NCI-H748 (cell line): Measurements from ENCODE around the gene OR4C13.
"Not testable (repeated sequence)": the region's sequence is repeated elsewhere in the genome, so short reads cannot be mapped to it uniquely, and the experiment has no call there.

Experiments used
- DNase-seq: peaks from one replicate; lab custom pipeline; 2025; ENCODE audit not compliant: unreplicated experiment; lab: John Stamatoyannopoulos, UW

The OR4C13 gene

DNA sequence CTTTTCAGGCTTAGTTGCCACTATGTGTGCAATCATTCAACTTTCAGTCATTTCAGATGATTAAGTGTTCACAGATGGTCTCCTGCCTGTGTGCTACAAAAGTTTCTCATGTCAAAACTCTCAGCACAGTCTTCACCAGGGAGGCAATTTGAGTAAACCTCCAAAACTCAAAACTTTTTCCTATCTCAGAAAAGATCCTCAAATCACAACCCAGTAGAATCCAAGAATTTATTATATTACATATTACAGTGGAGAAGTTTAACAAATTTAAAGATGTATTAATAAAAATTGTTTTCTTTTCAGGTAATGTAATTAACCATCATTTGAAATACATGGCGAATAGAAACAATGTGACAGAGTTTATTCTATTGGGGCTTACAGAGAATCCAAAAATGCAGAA, at the start of gene OR4C13:
TSS of gene OR4C13 (plus strand) at position 301 of the 400 bp plus-strand sequence. CDS start at position 333, 32 bp downstream.
- no peak for DNase-seq

DNA sequence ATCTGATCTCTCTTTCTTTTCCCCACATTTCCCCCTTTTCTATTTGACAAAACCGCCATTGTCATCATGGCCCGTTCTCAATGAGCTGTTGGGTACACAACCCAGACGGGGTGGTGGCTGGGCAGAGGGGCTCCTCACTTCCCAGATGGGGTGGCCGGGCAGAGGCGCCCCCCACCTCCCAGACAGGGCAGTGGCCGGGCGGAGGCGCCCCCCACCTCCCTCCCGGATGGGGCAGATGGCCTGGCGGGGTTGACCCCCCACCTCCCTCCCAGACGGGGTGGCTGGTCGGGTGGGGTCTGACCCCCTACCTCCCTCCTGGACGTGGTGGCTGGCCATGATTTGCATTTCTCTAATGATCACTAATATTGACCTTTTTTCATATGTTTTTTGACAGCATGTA, 40.7 kb upstream of the OR4C13 start:
- DNase-seq, result not testable (repeated sequence)

DNA sequence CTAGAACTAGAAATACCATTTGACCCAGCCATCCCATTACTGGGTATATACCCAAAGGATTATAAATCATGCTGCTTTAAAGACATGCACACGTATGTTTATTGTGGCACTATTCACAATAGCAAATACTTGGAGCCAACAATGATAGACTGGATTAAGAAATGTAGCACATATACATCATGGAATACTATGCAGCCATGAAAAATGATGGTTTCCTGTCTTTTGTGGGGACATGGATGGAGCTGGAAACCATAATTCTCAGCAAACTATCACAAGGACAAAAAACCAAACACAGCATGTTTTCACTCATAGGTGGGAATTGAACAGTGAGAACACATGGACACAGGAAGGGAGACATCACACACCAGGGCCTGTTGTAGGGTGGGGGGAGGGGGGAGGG, 3.5 kb upstream of the OR4C13 start:
- not testable (repeated sequence) for DNase-seq

DNA sequence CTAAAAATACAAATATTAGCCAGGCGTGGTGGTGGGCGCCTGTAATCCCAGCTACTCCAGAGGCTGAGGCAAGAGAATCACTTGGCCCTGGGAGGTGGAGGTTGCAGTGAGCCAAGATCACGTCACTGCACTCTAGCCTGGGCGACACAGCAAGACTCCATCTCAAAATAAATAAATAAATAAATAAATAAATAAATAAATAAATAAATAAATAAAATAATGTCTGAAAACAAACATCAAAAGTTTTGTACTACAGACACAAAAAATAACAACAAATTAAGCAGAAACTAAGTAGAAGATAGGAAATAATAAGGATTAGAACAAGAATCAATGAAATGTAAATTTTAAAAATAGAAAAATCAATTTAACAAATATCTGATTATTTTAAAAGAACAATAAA, 21.2 kb downstream of the OR4C13 start:
- DNase-seq, result not testable (repeated sequence)

DNA sequence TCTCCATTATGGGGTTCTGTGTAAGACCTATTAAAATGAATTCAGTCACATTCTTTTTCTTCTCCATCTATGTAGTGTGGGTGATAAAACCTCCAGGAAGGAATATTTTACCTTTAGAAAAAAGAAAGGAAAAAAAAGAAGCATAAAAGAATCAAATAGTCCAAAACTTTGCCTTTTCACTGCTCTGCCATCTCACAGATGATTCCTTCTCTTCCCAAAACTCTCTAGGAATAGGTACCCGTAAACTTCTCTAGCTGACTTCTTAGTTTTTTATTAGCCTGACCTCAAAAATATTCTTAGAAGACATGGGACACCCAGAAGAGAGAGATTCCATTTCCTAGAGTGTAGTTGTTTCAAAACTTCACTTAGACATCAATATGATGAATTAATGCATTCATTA, 30.2 kb downstream of the OR4C13 start, which contains the start of gene OR4C12:
TSS of gene OR4C12 (minus strand) at position 101 of the 400 bp plus-strand sequence. CDS start at position 67, 34 bp downstream.
- DNase-seq, result not testable (repeated sequence)

DNA sequence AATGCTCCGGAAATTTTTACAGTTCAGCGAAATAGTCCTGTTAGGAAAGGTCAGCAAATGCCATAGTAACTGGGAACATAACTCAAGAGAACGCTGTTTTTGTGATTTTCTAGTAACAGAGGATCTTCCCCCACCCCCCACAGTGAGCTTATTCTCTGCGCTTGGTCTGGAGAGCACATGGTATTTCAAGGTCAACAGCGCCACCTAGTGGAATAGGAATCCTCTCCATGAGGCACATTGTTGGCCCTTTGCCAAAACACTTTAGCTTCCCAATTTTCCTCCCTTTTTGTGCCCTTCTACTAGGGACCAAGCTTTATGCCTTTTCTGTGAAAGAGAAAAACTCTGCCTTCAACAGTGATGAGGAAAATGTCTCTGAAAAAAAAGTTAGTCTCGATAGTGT, 43.4 kb downstream of the OR4C13 start:
- DNase-seq, result peak; percentile 77
